ENCODE measurements around the gene ANTXR1.

ANTXR1 gene

GRCh38 chr2:69181806-69182427 lies 168.9 kb downstream of the ANTXR1 start:
- no peak for DNase-seq (ENCODE audit: low read depth in 2 of 2)

- no peak for DNase-seq (ENCODE audit: low read depth in 2 of 2)
Measured at GRCh38 chr2:69183659-69184058, 170.7 kb downstream of the ANTXR1 start.

- DNase-seq (ENCODE audit: low read depth in 2 of 2) = no peak
Measured at GRCh38 chr2:69184224-69184623, 171.2 kb downstream of the ANTXR1 start.

GRCh38 chr2:69185807-69186206 lies 172.8 kb downstream of the ANTXR1 start:
- no peak for DNase-seq (ENCODE audit: low read depth in 2 of 2)

GRCh38 chr2:69186614-69187013 lies 173.6 kb downstream of the ANTXR1 start:
- no peak for DNase-seq (ENCODE audit: low read depth in 2 of 2)

- no peak for DNase-seq (ENCODE audit: low read depth in 2 of 2)
Measured at GRCh38 chr2:69188182-69188900, 175.4 kb downstream of the ANTXR1 start.

- DNase-seq (ENCODE audit: low read depth in 2 of 2) = no peak
Measured at GRCh38 chr2:69190743-69191404, 177.9 kb downstream of the ANTXR1 start.

GRCh38 chr2:69191634-69192033 lies 178.7 kb downstream of the ANTXR1 start:
- DNase-seq (ENCODE audit: low read depth in 2 of 2) = no peak

- DNase-seq (ENCODE audit: low read depth in 2 of 2) = no peak
Measured at GRCh38 chr2:69192176-69192945, 179.4 kb downstream of the ANTXR1 start.

- DNase-seq (ENCODE audit: low read depth in 2 of 2) = no peak
Measured at GRCh38 chr2:69195706-69196105, 182.7 kb downstream of the ANTXR1 start.

- DNase-seq (ENCODE audit: low read depth in 2 of 2) = no peak
Measured at GRCh38 chr2:69196327-69197117, 183.5 kb downstream of the ANTXR1 start.

GRCh38 chr2:69200107-69200520 lies 187.1 kb downstream of the ANTXR1 start:
- DNase-seq (ENCODE audit: low read depth in 2 of 2) = no peak

GRCh38 chr2:69201259-69201658 lies 188.3 kb downstream of the ANTXR1 start:
- DNase-seq (ENCODE audit: low read depth in 2 of 2) = no peak

GRCh38 chr2:69202327-69202726 lies 189.3 kb downstream of the ANTXR1 start:
- no peak for DNase-seq (ENCODE audit: low read depth in 2 of 2)

- DNase-seq (ENCODE audit: low read depth in 2 of 2) = no peak
Measured at GRCh38 chr2:69203166-69203985, 190.4 kb downstream of the ANTXR1 start.

GRCh38 chr2:69204654-69205053 lies 191.7 kb downstream of the ANTXR1 start:
- no peak for DNase-seq (ENCODE audit: low read depth in 2 of 2)

GRCh38 chr2:69205076-69205475 lies 192.1 kb downstream of the ANTXR1 start:
- DNase-seq (ENCODE audit: low read depth in 2 of 2) = no peak

- no peak for DNase-seq (ENCODE audit: low read depth in 2 of 2)
Measured at GRCh38 chr2:69205491-69205890, 192.5 kb downstream of the ANTXR1 start.

GRCh38 chr2:69208023-69208595 lies 195.1 kb downstream of the ANTXR1 start:
- DNase-seq (ENCODE audit: low read depth in 2 of 2) = no peak

- DNase-seq (ENCODE audit: low read depth in 2 of 2) = no peak
Measured at GRCh38 chr2:69209482-69209881, 196.5 kb downstream of the ANTXR1 start.
